CD4-positive, CD25-positive, alpha-beta regulatory T cell (primary cell): ENCODE data around the gene MAMSTR. TPM values are rescaled to one million over a fixed set of nuclear protein-coding genes. Genes with fewer than 3 reads are reported as not detected.
A peak's percentile ranks its signal among the peaks of the same experiment; 100 is the strongest.
"Not testable (repeated sequence)": the region's sequence is repeated elsewhere in the genome, so short reads cannot be mapped to it uniquely, and the experiment has no call there.

Source experiments
- ATAC-seq, 2 donors: fragments of 150-1000 bp; cut with Tn5 transposase; one replicate each; pipeline ENCODE4 v1.10.0; 2021; ENCODE audit warnings: low read depth in 2 of 2, moderate number of reproducible peaks in 2 of 2, moderate library complexity in 1 of 2
- DNase-seq, 3 donors: peaks; one replicate each; pipeline versions ENCODE4 v3.0.0 to v3.0.0-alpha.2; 2012 to 2022; ENCODE audit warnings: mixed read lengths in 1 of 3
- H3K27ac ChIP-seq: one replicate; pipeline ENCODE4 v1.7.0; 2013; ENCODE audit warnings: mild to moderate bottlenecking, low read length; ENCODE audit not compliant: insufficient read depth, poor library complexity, severe bottlenecking
- H3K27me3 ChIP-seq: one replicate; pipeline ENCODE4 v1.7.0; 2013; ENCODE audit warnings: low read length; ENCODE audit not compliant: control insufficient read depth, insufficient read depth
- H3K36me3 ChIP-seq: one replicate; pipeline ENCODE4 v1.7.0; 2013; ENCODE audit warnings: mild to moderate bottlenecking, low read length, moderate library complexity; ENCODE audit not compliant: control insufficient read depth, insufficient read depth
- H3K4me1 ChIP-seq: 2 replicates; pipeline ENCODE4 v1.7.0; 2013; ENCODE audit warnings: mild to moderate bottlenecking, low read length; ENCODE audit not compliant: insufficient read depth, control insufficient read depth, poor library complexity, severe bottlenecking
- H3K4me3 ChIP-seq: one replicate; pipeline ENCODE4 v1.7.0; 2013; ENCODE audit warnings: low read depth, mild to moderate bottlenecking, low read length, moderate library complexity
- H3K9me3 ChIP-seq, 2 experiments: 1 replicate in 1 of 2; 2 replicates in 1 of 2; pipeline ENCODE4 v1.7.0; 2013; ENCODE audit warnings: low read length in 2 of 2, mild to moderate bottlenecking in 1 of 2, moderate library complexity in 1 of 2; ENCODE audit not compliant: control insufficient read depth in 2 of 2
- H3K27ac Mint-ChIP-seq, 3 donors: one replicate each; pipeline ENCODE4 v1.8.0; 2020 to 2022; ENCODE audit warnings: mild to moderate bottlenecking in 3 of 3, mixed read lengths in 3 of 3, moderate library complexity in 2 of 3
- H3K27me3 Mint-ChIP-seq: one replicate; pipeline ENCODE4 v1.8.0; 2022; ENCODE audit warnings: mild to moderate bottlenecking, mixed read lengths
- H3K36me3 Mint-ChIP-seq: one replicate; pipeline ENCODE4 v1.8.0; 2020; ENCODE audit warnings: mixed read lengths
- H3K4me1 Mint-ChIP-seq, 4 donors: one replicate each; pipeline ENCODE4 v1.8.0; 2020 to 2022; ENCODE audit warnings: mixed read lengths in 4 of 4, mild to moderate bottlenecking in 1 of 4
- H3K4me3 Mint-ChIP-seq, 4 donors: one replicate each; pipeline ENCODE4 v1.8.0; 2020 to 2022; ENCODE audit warnings: mild to moderate bottlenecking in 4 of 4, mixed read lengths in 4 of 4, moderate library complexity in 3 of 4
- H3K9me3 Mint-ChIP-seq, 7 donors: one replicate each; pipeline ENCODE4 v1.8.0; 2020 to 2022; ENCODE audit warnings: mixed read lengths in 7 of 7, mild to moderate bottlenecking in 3 of 7, moderate library complexity in 2 of 7
- polyA plus RNA-seq, 4 donors: library from polyadenylated mRNA; unstranded; fragments of 300-500 nt; fragmentation: Illumina TruSeq; gene quantifications; one replicate each; pipeline ENCODE4 v1.2.3, GENCODE V29; 2021
- total RNA-seq: library from RNA; stranded (reverse); gene quantifications from one replicate; pipeline ENCODE4 v1.2.3, GENCODE V29; 2022

Gene MAMSTR
- total and polyA plus RNA-seq, 5 donors from 2014 or later = 0.17 to 1.1 (median 0.40) TPM

- H3K36me3 Mint-ChIP-seq = no peaks in the 10 kb centered on the region
These were observed 33.9 kb downstream of the MAMSTR start for GRCh38 chr19:48685583-48685982.

GRCh38 chr19:48683349-48683748, 36.2 kb downstream of the MAMSTR start:
- no peaks in the 10 kb centered on the region for H3K9me3 Mint-ChIP-seq
- H3K27me3 Mint-ChIP-seq = peaks cover 4% of the 10 kb centered on the region
- ATAC-seq (no peak), DNase-seq (peak in 1 of 3 donors; percentile 22)
- H3K4me3 Mint-ChIP-seq = no peak overlapping the region
- no peaks in the 10 kb centered on the region for H3K36me3 ChIP-seq
- H3K27ac Mint-ChIP-seq = no peak overlapping the region
- H3K9me3 ChIP-seq = no peaks in the 10 kb centered on the region
- no peaks in the 10 kb centered on the region for H3K27me3 ChIP-seq
- H3K4me1 ChIP-seq = no peaks in the 10 kb centered on the region
- no peak overlapping the region for H3K27ac ChIP-seq
- H3K36me3 Mint-ChIP-seq = no peaks in the 10 kb centered on the region
- H3K4me3 ChIP-seq = no peak overlapping the region
- no peaks in the 10 kb centered on the region for H3K4me1 Mint-ChIP-seq

More at GRCh38 chr19:48685583-48685982, 33.9 kb downstream of the MAMSTR start:
- no peak overlapping the region for H3K27ac ChIP-seq
- ATAC-seq = no peak
- no peaks in the 10 kb centered on the region for H3K27me3 ChIP-seq
- Mint-ChIP-seq H3K27ac (no peak overlapping the region), H3K9me3 (no peaks in the 10 kb centered on the region), H3K4me1 (no peaks in the 10 kb centered on the region), H3K4me3 (no peak overlapping the region), H3K27me3 (peaks cover 4% of the 10 kb centered on the region)
- H3K4me3 ChIP-seq = no peak overlapping the region
- no peaks in the 10 kb centered on the region for H3K9me3 ChIP-seq
- H3K4me1 ChIP-seq = no peaks in the 10 kb centered on the region
- no peaks in the 10 kb centered on the region for H3K36me3 ChIP-seq
- DNase-seq = no peak

- Histone ChIP-seq H3K9me3 (no peaks in the 10 kb centered on the region), H3K27ac (no peak overlapping the region), H3K4me3 (no peak overlapping the region), H3K36me3 (no peaks in the 10 kb centered on the region), H3K4me1 (no peaks in the 10 kb centered on the region), H3K27me3 (no peaks in the 10 kb centered on the region)
- Mint-ChIP-seq H3K4me1 (no peaks in the 10 kb centered on the region), H3K9me3 (no peaks in the 10 kb centered on the region), H3K27me3 (peaks cover 4% of the 10 kb centered on the region), H3K27ac (no peak overlapping the region), H3K4me3 (no peak overlapping the region), H3K36me3 (no peaks in the 10 kb centered on the region)
- ATAC-seq (no peak), DNase-seq (no peak)
These were observed 38.4 kb downstream of the MAMSTR start for GRCh38 chr19:48681127-48681470.

- Mint-ChIP-seq H3K4me3 (no peak overlapping the region), H3K27ac (no peak overlapping the region), H3K4me1 (no peaks in the 10 kb centered on the region), H3K27me3 (peaks cover 4% of the 10 kb centered on the region), H3K36me3 (no peaks in the 10 kb centered on the region), H3K9me3 (no peaks in the 10 kb centered on the region)
- H3K9me3 ChIP-seq = no peaks in the 10 kb centered on the region
- H3K27me3 ChIP-seq = no peaks in the 10 kb centered on the region
- H3K27ac ChIP-seq = no peak overlapping the region
- DNase-seq (no peak), ATAC-seq (no peak)
- H3K4me1 ChIP-seq = peaks cover 2% of the 10 kb centered on the region
- no peak overlapping the region for H3K4me3 ChIP-seq
- no peaks in the 10 kb centered on the region for H3K36me3 ChIP-seq
These were observed 38.9 kb downstream of the MAMSTR start for GRCh38 chr19:48680436-48681126.

GRCh38 chr19:48680006-48680405, 39.5 kb downstream of the MAMSTR start:
- H3K9me3 ChIP-seq, ATAC-seq, H3K27ac Mint-ChIP-seq, H3K36me3 ChIP-seq, H3K4me3 Mint-ChIP-seq, H3K36me3 Mint-ChIP-seq, DNase-seq, H3K4me1 Mint-ChIP-seq, H3K9me3 Mint-ChIP-seq, H3K4me1 ChIP-seq, H3K27me3 ChIP-seq, H3K27ac ChIP-seq, H3K27me3 Mint-ChIP-seq, H3K4me3 ChIP-seq: not testable (repeated sequence)

GRCh38 chr19:48678201-48678600, 41.3 kb downstream of the MAMSTR start:
- peaks cover 1% of the 10 kb centered on the region for H3K27me3 Mint-ChIP-seq
- no peak overlapping the region for H3K4me3 Mint-ChIP-seq
- no peaks in the 10 kb centered on the region for H3K36me3 Mint-ChIP-seq
- Histone ChIP-seq H3K9me3 (no peaks in the 10 kb centered on the region), H3K4me1 (peaks cover 7% of the 10 kb centered on the region), H3K27ac (no peak overlapping the region), H3K36me3 (no peaks in the 10 kb centered on the region), H3K4me3 (no peak overlapping the region), H3K27me3 (no peaks in the 10 kb centered on the region)
- H3K9me3 Mint-ChIP-seq = no peaks in the 10 kb centered on the region
- no peak for ATAC-seq
- H3K4me1 Mint-ChIP-seq = peaks cover 0 to 6% (median 5%) of the 10 kb centered on the region in 4 donors
- no peak overlapping the region for H3K27ac Mint-ChIP-seq
- DNase-seq = no peak

GRCh38 chr19:48676887-48677286, 42.6 kb downstream of the MAMSTR start:
- Mint-ChIP-seq H3K9me3 (no peaks in the 10 kb centered on the region), H3K27me3 (no peaks in the 10 kb centered on the region), H3K4me1 (peaks cover 0 to 6% (median 5%) of the 10 kb centered on the region in 4 donors), H3K4me3 (no peak overlapping the region), H3K36me3 (no peaks in the 10 kb centered on the region), H3K27ac (no peak overlapping the region)
- DNase-seq (no peak), ATAC-seq (no peak)
- no peak overlapping the region for H3K27ac ChIP-seq
- no peak overlapping the region for H3K4me3 ChIP-seq
- H3K4me1 ChIP-seq = peaks cover 7% of the 10 kb centered on the region
- H3K36me3 ChIP-seq = no peaks in the 10 kb centered on the region
- H3K27me3 ChIP-seq = no peaks in the 10 kb centered on the region
- H3K9me3 ChIP-seq = no peaks in the 10 kb centered on the region

GRCh38 chr19:48676487-48676886, 43.0 kb downstream of the MAMSTR start:
- no peak overlapping the region for H3K27ac Mint-ChIP-seq
- H3K4me3 Mint-ChIP-seq = no peak overlapping the region
- H3K4me1 Mint-ChIP-seq = peaks cover 0 to 6% (median 5%) of the 10 kb centered on the region in 4 donors
- H3K27me3 ChIP-seq = no peaks in the 10 kb centered on the region
- DNase-seq (no peak), ATAC-seq (no peak)
- no peaks in the 10 kb centered on the region for H3K9me3 ChIP-seq
- no peaks in the 10 kb centered on the region for H3K36me3 Mint-ChIP-seq
- no peak overlapping the region for H3K27ac ChIP-seq
- H3K9me3 Mint-ChIP-seq = no peaks in the 10 kb centered on the region
- no peak overlapping the region for H3K4me3 ChIP-seq
- H3K4me1 ChIP-seq = peaks cover 7% of the 10 kb centered on the region
- H3K36me3 ChIP-seq = no peaks in the 10 kb centered on the region
- H3K27me3 Mint-ChIP-seq = no peaks in the 10 kb centered on the region
